ENCODE results near the gene GLI3.
"Not testable (repeated sequence)": the region's sequence is repeated elsewhere in the genome, so short reads cannot be mapped to it uniquely, and the experiment has no call there.

Gene GLI3

GRCh38 chr7:42210333-42210732, 26.7 kb downstream of the GLI3 start:
- no peak for DNase-seq

DNA sequence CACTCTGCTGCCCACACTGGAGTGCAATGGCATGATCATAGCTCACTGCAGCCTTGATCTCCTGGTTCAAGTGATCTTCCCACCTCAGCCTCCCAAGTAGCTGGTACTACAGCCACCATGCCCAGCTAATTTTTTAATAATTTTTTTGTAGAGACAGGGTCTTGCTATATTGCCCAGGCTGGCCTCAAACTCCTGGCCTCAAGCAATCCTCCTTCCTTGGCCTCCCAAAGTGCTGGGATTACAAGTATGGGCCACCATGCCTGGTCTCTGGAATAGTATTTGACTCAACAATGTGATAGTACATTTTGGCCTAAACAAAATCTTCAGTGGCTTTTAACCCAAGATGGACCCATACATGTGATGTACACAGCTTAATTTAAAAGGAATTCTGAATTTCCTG, 27.9 kb downstream of the GLI3 start:
- DNase-seq, result not testable (repeated sequence)

DNA sequence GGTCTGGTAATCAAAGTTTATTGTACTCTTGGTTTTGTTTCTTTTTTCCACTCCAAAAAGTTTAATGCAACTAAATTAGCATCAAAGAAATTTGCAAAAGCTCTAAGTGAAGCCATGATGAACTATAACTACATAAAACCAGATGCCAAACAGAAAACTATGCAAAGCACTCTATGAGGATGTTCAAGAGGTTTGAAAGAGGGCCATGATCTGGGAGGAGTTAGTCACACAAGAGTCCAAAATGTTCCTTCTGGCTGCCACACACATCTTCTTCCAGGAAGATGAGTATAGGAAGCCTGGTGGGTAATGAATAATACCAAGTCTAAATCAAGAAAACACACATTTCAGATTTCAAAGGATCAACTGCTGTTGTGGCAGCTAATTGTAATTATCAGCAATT, 28.4 kb downstream of the GLI3 start:
- DNase-seq, result no peak

DNA sequence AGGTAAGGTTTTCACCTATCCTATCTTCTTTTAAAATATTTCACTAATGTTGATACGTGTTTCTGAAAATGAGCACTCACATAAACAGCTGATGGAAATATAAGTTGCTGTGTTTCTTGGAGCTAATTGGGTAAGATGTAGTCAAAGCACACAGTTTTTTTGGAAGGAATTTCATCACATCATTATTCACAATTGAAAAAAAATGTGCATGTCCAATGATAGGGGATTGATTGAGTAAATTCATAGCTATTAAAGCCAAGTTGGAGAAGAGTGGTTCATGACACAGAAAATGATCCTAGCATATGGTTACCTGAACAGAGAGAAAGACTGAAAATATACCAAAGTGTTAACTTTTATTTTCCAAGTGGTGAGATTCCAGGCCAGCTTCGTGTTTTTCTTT, 29.6 kb downstream of the GLI3 start:
- DNase-seq, result no peak

GRCh38 chr7:42203336-42203735, 33.7 kb downstream of the GLI3 start:
- no peak for DNase-seq

DNA sequence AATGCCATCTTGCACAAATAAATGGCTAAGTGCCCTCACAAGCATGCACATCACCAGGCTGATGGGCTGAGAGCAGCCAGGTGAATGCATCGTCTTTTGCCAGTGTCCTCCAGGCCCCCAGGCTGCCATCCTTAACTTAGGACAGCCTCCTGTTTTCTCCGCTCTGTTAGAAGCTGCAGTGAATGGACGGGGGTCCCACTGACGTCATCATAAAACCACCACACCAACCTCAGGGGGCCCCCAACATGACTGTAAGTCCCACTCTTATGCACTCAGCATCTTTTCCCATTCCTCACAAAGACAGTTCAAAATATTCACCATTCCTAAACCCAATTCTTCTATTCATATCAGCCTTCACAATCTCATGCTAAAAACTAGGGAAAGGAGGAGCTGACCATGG, 34.4 kb downstream of the GLI3 start:
- DNase-seq, result no peak

- no peak for DNase-seq
Measured at GRCh38 chr7:42198974-42199668, 37.9 kb downstream of the GLI3 start.

DNA sequence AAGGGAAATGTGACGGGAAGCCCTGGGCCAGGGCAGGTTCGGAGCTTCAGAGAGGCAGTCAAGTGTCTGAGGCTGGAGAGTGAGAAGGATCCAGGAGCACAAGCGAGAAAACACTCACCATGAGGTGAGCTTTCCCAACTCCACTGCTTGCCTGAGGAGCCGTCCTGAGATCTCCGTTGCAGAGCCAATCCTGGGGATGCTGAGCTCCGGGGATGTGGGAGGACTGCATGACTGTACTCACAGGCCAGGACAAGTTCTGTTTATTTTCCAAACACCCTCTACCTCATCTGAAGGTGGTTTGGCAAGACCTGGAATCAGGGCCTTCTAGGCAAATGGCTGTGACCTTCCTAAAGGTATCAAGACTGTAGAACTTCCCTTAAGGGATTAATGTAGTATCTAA, 38.7 kb downstream of the GLI3 start:
- no peak for DNase-seq

GRCh38 chr7:42197451-42197850, 39.6 kb downstream of the GLI3 start:
- no peak for DNase-seq

DNA sequence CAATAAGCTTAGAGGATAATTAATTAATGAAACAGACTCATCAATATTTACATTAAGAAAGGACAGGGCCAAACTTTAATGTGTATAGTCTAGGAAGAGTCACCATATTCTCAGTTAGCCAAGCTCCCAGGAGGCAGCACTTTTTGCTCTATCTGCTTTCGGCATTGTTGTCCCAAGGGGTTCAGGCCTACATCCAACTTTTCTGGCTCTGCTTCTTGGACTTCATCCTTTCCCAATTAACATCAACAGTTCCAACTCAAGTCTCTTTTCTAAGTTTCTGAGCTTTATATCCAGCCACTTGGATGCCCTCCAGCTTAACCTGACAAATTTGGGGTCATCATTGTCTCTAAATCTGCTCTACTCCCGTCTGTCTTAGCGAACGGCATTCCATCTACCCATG, 42.8 kb downstream of the GLI3 start:
- no peak for DNase-seq

GRCh38 chr7:42193471-42194129, 43.4 kb downstream of the GLI3 start:
- DNase-seq, result no peak

GRCh38 chr7:42192851-42193461, 44.1 kb downstream of the GLI3 start:
- no peak for DNase-seq

DNA sequence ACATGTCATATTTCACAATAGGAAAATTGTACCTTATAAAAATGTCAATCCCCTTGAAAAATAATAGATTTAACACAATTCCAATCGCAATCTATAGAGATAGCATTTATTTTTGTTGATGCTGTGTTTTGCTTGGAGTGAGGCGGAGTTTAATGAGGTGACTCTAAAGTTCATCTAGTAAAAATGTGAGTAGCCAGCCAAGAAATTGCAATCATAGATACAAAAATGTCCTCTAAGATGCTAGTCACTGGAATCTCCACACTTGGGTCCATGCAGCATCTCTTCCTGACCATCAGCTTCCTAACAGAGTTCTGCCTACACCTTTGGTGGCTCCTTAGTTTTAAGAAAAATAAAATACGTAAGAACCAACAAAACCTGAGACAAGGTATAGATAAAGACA, 44.9 kb downstream of the GLI3 start:
- no peak for DNase-seq

- no peak for DNase-seq
Measured at GRCh38 chr7:42189535-42189934, 47.5 kb downstream of the GLI3 start.

GRCh38 chr7:42186151-42186550, 50.9 kb downstream of the GLI3 start:
- DNase-seq, result no peak

- DNase-seq, result no peak
Measured at GRCh38 chr7:42185726-42186125, 51.3 kb downstream of the GLI3 start.

- no peak for DNase-seq
Measured at GRCh38 chr7:42183547-42183946, 53.5 kb downstream of the GLI3 start.

GRCh38 chr7:42181566-42181965, 55.4 kb downstream of the GLI3 start:
- no peak for DNase-seq

GRCh38 chr7:42180806-42181205, 56.2 kb downstream of the GLI3 start:
- no peak for DNase-seq

DNA sequence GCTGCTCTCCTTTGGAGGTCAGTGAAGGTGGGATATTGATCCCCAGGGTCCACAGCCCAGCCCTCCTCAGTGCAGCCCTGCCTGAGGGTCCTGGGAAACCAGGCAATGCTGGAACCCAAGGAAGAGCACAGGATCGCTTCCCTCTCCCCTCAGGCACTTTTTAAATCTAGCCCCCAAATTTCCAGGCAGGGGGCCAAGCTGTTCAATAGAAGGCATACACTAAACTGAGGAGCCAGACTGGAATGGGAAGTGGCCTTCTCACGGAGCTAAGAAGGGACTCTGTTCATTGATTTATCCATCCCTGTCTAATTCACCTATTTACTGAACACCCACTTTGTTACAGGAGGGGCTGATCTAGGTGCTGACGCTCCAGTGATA, 60.3 kb downstream of the GLI3 start:
- DNase-seq, result no peak

GRCh38 chr7:42175834-42176723, 60.9 kb downstream of the GLI3 start:
- DNase-seq, result no peak

GRCh38 chr7:42174391-42174912, 62.6 kb downstream of the GLI3 start:
- DNase-seq, result no peak

- DNase-seq, result no peak
Measured at GRCh38 chr7:42170724-42171123, 66.3 kb downstream of the GLI3 start.
